Measurements from ENCODE around the gene PLXDC2.

Gene PLXDC2

DNA sequence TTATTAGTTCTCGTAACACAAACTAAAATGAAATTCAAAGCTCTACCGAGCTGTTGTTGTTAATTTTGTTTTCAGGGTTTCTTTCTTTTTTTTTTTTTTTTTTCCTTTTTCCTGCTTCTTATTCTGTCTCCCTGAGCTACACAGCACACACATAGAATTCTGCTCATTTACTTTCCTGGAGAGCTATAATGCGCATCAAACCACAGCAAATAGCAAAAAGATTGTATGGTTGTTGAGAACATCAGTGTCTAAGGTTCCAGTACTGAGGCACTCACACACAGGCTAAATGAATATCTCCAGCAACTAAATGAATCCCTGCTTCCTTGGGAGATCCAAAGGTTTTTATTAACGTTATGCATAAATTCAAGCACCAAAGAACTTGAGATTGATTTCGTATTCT is 418.3 kb downstream of the PLXDC2 start:
- DNase-seq (ENCODE audit: extremely low read depth, low read depth), result no peak
- TF ChIP-seq, protein P1, sequence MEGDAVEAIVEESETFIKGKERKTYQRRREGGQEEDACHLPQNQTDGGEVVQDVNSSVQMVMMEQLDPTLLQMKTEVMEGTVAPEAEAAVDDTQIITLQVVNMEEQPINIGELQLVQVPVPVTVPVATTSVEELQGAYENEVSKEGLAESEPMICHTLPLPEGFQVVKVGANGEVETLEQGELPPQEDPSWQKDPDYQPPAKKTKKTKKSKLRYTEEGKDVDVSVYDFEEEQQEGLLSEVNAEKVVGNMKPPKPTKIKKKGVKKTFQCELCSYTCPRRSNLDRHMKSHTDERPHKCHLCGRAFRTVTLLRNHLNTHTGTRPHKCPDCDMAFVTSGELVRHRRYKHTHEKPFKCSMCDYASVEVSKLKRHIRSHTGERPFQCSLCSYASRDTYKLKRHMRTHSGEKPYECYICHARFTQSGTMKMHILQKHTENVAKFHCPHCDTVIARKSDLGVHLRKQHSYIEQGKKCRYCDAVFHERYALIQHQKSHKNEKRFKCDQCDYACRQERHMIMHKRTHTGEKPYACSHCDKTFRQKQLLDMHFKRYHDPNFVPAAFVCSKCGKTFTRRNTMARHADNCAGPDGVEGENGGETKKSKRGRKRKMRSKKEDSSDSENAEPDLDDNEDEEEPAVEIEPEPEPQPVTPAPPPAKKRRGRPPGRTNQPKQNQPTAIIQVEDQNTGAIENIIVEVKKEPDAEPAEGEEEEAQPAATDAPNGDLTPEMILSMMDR (IDR thresholded peaks at IDR 0.05; ENCODE audit: low read depth, low read length, missing control alignments), result no peak
- no peak overlapping the region for H3K4me3 ChIP-seq (replicated peaks; ENCODE audit: low read depth, low read length)

DNA sequence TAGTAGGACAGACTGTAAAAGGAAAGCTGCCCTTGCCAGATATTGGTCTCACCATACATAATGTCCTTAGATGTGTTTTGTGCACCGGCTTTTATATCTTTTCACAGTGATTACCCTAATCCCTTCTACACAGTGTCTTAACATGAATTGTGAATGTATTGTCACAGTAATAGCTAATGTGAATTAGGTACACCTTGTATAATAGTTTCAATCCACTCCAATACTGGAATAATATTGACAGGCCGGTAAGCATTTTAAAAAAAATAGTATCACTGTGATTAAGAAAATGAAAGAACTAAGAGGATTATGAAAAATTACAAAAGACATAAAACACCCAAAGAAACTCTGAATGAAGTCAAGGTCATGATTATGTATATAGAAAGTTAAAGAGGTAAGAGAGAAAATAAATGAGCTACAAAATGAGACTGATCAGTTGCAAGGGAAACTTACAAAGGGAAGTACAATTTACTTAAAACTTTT is 420.9 kb downstream of the PLXDC2 start:
- DNase-seq (ENCODE audit: extremely low read depth, low read depth), result no peak
- H3K4me3 ChIP-seq (replicated peaks; ENCODE audit: low read depth, low read length), result no peak overlapping the region
- TF ChIP-seq, protein P1 (IDR thresholded peaks at IDR 0.05; ENCODE audit: low read depth, low read length, missing control alignments), result no peak

DNA sequence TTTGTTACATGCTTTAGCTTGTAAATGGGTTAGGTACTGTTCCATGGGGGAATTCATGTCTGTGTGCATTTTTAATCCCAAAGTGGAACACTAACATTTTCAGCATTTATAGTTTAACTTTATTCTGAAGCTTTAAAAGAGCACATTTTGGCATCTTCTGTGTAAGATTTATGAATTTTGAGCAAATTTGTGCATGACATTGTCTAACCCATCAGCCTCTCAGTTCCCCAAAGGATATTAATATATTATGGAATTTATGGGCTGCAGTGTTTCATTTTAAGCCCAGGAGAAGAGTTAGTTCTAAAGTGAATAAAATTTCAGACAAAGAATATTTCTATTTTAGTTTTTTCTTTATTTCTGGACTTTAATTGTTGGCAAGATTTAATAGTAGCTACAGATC is 421.4 kb downstream of the PLXDC2 start:
- TF ChIP-seq, protein P1 (IDR thresholded peaks at IDR 0.05; ENCODE audit: low read depth, low read length, missing control alignments), result no peak
- no peak overlapping the region for H3K4me3 ChIP-seq (replicated peaks; ENCODE audit: low read depth, low read length)
- no peak for DNase-seq (ENCODE audit: extremely low read depth, low read depth)

DNA sequence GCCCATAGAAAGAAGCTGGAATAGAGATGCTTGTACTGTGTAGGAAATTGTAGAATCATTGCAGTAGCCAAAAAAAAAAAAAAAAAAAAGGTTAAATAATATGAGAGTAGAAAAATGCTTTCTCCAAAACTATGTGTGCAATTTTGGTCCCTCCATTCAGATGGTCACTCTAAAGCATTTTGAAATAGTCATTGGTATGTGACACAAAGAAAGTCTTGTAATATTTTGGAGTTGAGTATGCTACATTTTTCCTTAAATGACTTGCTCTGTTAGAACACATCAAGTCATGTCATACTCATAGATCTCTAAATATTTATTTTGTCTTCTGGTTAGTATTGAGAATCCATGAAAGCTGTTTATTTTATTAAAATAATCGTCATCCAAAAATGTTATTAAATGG is 424.4 kb downstream of the PLXDC2 start:
- no peak for DNase-seq (ENCODE audit: extremely low read depth, low read depth)
- TF ChIP-seq, protein P1 (IDR thresholded peaks at IDR 0.05; ENCODE audit: low read depth, low read length, missing control alignments), result no peak
- H3K4me3 ChIP-seq (replicated peaks; ENCODE audit: low read depth, low read length), result no peak overlapping the region

DNA sequence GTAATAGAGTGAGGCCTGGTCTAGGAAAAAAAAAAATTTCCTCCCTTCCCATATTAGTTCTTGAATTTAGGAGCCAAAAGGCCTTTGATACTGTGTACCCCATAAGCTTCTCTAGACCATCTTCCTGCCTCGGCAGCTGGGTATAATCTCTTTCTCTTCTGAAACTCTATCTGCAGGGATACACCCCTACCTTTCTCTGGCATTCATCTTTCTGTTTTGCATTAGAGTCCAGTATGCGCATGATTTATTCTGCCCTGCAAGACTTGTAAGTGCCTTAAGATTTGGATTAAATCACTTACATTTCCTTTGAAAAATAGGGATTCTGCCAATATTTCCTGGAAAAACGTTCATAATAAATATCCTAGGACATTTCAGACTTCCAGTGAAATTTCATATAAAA is 431.2 kb downstream of the PLXDC2 start:
- TF ChIP-seq, protein P1 (IDR thresholded peaks at IDR 0.05; ENCODE audit: low read depth, low read length, missing control alignments), result no peak
- H3K4me3 ChIP-seq (replicated peaks; ENCODE audit: low read depth, low read length), result no peak overlapping the region
- DNase-seq (ENCODE audit: extremely low read depth, low read depth), result no peak

DNA sequence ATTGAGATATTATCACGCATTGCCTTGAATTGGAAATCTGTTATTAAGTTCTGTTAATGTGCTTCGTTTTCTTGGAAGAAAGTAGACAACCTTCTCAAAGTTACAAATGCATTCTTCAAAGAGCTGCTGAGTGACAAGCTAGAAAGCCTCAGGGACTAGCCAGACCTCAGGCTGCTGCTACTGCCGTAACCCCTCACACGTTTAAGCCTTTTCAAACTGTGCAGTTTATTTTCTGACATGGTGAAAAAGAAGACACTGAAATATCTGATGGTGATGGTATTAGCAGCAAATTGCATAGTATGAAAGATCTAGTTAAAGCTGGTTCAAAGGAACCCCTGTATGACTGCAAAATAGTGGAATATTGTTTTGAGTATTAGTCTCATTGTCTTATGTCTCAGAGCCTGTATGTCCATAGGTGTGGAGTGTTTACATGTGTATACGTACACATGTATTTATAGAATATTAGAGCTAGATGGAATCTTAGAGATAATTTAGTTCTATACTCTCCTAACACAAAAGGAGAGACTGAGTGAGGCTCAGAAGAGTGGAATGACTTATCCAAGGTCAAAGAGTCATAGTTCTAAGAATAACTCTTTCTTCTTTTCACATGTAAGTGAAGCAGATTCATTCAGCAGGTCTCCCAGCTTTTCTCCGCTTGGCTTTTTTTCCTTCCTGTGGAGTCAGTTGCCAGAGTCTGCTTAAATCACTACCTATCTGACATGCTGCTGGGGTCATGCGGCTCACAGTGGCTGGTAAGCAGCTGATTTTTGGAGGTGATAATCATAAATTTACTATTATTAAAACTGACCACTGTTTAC is 431.9 kb downstream of the PLXDC2 start:
- no peak overlapping the region for H3K4me3 ChIP-seq (replicated peaks; ENCODE audit: low read depth, low read length)
- TF ChIP-seq, protein P1 (IDR thresholded peaks at IDR 0.05; ENCODE audit: low read depth, low read length, missing control alignments), result no peak
- DNase-seq (ENCODE audit: extremely low read depth, low read depth), result no peak

Measured in HFF-Myc (cell line).